AML-193 (cell line): ENCODE data around the gene RYR2.
A peak's percentile ranks its signal among the peaks of the same experiment; 100 is the strongest.

ENCODE experiments used
- DNase-seq, 2 experiments: peaks; one replicate each; lab custom pipeline; 2025; lab: John Stamatoyannopoulos, UW

RYR2 gene

DNA sequence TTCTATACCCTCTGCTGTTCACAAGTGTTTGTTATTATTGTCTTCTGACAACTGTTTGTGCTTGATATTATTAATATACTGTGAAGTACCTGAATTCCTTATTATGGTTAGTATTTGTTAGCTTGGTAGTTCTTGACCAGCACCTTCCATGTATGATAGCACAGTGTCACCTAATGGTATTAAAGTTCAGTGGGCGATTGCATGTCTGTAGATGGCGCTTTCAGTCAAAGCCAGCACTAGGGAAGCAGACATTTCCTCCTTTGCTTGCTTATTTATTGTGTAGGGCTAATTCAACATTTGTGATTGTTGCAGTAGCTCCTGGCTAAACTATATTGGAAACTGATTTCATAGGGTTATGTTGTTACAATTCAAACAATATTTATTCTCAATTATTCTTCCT lies 630.8 kb downstream of the RYR2 start:
- peak in 1 of 2 experiments; percentile 7 for DNase-seq

DNA sequence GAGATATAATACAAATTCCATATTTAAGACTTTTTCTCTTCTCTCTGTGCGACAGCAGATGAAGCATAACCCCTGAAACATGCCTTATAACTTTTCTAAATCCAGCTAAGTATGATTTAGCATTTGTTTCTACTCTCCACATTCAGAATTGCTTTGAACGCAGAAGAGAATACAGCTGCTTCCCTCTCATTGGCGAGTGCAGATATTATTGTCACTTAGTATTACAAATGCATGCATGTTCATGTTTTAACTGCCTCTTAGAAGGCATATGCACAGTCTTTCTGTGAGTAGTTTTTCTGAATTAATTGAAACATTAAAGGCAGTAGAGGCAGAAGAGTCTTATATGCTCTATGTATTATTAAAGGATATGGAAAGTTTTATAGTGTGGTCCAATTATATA lies 631.6 kb downstream of the RYR2 start:
- no peak for DNase-seq

DNA sequence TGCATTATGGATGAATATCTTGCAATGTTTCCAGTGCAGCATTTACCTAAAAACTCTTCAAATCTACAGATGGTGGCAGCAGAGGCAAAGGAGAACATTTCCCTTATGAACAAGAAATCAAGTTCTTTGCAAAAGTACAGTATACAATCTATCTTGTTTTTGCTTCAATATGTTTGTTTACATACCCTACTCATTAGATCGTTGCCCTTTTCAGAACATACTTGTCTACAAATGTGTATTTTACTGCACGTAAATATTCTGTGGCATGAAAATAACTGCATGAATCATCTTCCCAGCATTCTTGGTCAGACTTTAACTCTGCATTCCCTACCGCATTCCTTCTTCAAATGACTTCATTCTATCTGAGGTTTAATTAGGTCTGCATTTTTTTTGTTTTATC lies 636.0 kb downstream of the RYR2 start:
- DNase-seq, result no peak

DNA sequence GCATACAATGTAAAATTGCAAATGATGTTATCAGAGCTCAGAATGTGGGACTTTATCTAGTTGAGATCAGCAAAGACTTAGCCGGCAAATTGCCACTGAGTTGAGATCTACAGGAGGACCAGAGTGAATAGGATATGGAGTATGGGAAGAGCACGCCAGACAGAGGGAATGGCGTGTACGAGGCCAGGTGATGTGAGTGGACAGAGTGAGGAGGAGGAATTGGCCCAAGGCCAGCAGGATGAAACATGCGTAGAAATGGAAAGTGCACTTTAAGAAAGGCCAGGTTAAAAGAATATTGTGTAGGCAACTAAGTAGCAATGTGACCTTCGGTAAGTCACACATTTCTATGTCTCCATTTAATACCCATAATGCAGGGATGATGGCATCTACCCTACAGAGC lies 637.7 kb downstream of the RYR2 start:
- DNase-seq, result no peak

DNA sequence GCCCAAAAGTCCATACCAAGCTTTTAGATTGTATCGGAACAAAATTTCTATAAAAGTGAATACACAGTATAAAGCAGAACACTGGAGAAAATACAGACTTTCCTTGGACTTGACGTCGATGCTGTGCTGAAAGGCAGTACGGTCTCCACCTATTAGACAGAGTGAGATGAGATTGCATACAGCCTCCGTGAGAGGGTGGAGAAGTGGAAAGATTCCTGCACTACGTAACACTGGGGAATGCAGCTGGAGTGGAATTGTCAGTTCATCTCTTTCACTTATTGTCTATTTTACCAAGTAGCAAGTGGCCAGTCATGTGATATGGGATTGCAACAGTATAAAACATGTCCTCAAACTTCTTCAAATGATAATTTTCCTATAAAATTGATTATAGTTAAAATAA lies 639.2 kb downstream of the RYR2 start:
- no peak for DNase-seq

DNA sequence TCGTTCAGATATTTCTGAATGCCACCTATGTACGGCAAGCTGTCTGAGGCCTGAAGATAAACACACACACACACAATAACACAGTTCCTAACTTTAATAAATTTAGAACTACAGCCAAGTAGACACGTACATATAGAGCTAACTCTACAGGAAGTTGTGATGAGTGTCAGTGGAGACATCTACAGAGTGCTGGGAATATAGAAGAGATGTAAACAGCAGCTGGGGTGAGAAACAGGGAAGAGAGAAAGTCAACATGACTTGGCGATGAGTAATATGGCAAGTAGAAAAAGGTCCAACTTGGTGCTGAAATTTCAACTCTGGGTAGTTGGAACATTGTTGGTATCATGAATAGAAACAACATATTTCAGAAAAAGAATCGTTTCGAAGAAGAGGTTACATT lies 642.3 kb downstream of the RYR2 start:
- no peak for DNase-seq

DNA sequence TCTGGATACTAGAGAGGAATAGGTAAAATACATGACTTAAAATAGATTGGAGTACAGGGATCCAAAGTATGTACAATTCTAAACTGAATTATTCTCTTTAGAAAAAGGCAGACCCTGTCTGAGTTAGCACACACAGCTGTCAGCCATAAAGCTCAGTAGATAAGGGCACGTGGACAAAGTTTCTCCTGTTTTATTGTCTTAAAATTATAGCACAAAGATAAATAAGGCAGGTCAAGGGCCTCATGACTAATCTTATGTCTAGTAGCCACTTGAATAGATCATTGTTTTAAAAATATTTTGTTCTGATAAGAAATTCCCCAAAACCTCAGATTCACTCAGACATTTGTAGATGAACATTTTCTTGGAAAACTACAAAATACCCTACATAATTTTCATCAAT lies 643.6 kb downstream of the RYR2 start:
- no peak for DNase-seq

DNA sequence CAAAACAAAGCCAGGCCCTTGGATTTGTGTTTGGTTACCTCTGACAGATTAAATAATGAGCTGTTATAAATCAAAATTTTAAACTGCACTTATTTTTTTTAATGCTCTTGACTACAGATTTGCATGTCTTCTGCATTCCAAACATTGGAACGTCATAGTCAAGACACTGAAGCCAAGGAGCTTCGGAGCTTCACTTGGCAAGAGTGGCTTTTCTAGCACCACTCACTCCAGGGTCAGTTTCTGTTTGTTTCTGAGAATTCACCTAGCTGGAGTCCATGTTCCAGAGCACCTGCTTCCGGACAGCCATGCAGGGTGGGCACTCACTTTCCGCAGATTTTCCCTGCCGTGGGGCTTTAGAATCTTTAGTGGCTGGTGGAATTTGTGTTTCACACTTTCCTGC lies 645.8 kb downstream of the RYR2 start:
- DNase-seq, result no peak

DNA sequence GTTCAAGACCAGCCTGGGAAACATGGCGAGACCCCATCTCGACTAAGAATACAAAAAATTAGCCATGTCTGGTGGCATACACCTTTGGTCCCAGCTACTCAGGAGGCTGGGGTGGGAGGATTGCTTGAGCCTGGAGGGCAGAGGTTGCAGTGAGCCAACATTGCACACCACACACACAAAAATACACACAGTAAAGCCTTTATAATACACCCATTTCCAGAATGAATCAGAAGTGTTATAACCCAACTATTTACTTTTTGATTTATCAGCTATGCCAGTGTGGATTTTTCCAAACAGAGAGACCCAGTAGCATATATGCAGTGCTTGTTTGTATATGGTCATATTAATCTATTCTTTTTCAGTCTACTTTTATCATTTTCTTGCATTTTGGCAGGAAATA lies 648.7 kb downstream of the RYR2 start:
- DNase-seq, result no peak

DNA sequence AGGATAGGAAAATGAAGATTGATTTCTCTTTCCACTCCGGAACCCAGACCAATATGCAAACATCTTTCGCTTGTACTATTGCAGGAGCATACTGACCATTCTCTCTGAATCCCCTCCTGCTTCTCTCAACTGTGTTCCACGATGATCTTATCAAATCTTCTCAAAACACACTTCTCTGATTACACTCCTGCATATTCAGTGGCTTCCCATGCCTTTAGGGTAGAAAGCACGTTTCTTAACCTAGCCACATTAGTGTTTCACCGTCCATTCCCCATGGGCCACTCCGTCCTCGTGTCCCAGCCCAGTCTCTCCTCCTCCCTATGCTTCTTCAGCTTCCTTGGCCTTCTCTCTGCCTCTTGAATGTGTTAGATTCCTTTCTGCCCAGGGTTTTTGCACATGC lies 650.3 kb downstream of the RYR2 start:
- no peak for DNase-seq

DNA sequence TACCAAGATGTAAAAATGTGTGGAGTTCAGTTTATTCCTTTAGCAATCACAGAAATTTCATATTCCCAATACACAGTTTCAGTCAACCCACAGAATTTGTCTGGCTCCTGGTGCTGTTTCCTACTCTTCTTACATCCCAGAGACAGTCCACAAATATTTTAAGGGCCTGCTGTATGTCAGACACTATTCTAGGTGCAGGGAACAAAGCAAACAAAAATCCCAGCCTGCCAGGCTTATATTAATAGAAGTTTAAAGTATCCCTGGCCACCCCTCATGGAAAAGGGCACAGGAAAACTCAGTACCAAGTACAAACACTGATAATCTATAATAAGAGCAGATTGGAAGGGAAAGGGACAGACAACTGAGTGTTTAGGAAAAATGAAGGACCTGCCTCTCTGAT lies 653.9 kb downstream of the RYR2 start:
- DNase-seq, result no peak

DNA sequence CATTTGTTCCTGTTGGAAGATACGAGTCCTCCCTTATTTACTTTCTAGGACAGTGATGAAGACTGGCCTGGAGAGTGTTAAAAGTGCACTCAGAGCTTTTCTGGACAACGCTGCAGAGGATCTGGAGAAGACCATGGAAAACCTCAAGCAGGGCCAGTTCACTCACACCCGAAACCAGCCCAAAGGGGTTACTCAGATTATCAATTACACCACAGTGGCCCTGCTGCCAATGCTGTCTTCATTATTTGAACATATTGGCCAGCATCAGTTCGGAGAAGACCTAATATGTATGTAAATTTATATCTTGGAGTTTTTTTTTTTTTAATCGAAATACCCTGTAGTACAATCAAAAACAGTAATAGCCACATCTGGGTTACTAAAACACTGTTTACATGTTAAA lies 658.2 kb downstream of the RYR2 start:
- no peak for DNase-seq

DNA sequence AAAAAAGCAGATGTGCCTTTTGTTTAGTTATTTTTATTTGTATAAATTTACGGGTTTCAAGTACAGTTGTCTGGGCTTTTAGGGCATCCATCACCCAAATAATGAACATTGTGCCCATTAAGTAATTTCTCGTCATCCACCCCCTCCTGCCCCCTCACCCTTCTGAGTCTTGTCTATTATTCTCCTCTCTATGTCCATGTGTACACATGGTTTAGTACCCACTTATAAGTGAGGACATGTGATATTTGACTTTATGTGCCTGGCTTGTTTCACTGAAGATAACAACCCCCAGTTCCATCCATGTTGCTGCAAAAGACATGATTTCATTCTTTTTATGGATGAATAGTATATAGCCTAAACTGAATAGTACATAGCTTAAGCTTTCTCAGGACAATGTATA lies 659.5 kb downstream of the RYR2 start:
- DNase-seq, result no peak

DNA sequence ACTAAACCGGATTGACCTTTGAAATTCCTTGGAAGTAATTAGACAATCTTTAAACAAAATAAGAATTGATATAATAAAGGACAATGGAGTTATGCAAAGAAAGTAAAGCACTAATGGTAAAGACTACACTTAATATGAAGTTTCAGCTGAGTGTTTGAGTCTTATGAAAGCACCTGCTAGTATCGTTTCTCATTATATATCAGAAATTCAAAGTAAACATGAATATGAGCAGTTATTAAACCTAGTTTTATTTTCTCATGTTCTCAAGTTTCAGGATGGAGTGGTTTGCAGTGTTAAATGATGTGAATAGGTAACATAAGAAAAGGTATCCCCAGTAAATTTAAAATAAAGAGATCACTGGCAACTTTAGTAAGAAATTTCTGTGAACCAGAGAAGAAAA lies 660.2 kb downstream of the RYR2 start:
- DNase-seq, result no peak

DNA sequence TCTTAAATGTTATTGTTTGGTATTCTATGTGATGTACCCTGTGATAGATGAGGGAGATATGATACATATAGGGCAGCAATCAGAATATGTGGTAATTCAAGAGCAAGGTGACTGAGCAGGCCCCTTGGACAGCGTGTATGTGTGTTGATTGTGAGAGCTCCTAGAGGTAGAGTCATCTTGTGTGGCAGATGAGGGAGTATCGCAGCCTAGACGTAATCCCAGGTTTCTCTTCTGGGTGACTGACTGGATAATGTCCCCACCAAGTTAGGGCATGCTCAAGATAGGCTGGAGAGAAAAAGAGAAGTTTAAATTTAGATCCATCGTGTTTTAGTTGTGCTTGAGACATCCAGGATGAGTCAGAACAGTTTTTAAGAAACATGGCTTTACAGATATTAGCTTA lies 663.5 kb downstream of the RYR2 start:
- DNase-seq, result no peak

DNA sequence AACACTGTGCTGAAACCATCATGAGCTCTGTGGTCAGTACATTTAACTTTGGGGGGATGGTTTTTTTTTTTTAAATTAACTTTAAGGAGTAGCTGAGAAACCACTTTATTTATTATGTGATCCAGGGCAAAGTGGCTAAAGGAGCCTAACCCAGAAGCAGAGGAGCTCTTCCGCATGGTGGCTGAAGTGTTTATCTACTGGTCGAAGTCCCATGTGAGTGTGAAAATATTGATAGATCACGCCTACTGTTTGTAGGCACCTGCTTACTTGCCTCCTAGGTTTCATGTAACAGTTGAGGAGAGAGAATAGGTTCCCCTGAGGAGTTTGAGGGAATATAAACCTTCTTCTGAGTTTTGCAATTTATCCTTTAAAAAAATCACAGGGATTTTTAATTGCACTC lies 667.4 kb downstream of the RYR2 start:
- no peak for DNase-seq

DNA sequence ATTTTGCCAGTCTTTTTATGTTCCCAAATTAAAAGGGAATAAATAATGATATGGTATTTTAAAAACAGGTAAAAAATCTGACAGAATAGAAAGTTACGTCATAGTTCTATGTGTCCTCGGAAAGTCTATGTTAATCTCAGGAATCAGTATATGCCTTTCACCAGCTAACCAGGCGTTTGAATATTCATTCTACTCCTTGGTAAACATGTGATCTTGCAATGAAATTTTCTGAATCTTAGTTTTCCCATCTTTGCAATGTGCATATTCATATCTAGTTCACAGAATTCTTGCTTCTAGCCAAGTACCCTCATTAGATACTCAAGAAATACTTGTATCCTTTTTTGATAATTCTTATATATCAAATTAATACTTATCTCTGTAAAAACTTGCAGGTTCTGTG lies 669.3 kb downstream of the RYR2 start:
- no peak for DNase-seq

DNA sequence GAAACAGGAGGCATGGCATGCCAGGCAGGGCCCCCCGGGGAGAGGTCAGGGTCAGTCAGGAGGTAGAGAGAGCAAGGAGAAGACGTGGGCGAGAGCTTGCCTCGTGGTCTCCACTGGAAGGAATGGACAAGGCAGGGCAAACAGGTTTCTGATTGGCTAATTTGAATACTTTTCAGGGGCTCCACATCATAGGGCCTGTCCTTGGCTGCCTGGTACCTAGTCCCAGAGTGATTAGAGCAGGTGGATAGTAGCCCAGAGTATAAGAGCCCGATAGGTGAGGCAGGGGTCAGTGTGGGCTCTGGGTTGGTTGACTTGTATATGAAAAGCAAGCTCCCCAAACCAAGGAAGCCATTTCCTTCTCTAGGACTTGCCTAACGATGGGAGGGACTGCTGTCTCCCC lies 670.1 kb downstream of the RYR2 start:
- DNase-seq, result no peak

DNA sequence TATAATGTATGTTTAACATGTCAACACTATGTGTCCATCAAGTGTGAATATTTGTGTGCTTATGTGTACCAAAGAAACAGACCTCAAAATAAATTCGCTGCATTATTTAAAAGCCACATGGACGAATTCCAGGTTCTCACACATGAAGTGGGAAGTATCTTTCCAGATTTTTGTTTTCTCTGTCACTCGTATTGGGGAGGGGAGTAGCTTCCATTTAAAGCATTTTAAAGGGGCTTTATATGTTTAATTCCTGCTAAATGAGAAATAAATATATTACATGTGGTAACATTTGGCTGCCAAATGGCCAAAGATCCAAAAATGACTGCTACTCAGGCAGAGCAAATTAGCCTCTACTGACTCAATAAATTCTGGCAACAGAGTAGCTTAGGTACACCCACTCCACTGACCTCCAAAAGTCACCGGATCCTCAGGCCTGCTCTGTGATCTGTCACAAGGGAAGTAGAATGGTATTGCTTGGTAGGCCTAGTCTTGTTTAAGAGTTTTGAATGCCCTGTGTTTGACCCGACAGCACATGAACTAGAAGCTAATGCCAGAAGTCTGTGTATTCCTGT lies 670.7 kb downstream of the RYR2 start:
- no peak for DNase-seq

DNA sequence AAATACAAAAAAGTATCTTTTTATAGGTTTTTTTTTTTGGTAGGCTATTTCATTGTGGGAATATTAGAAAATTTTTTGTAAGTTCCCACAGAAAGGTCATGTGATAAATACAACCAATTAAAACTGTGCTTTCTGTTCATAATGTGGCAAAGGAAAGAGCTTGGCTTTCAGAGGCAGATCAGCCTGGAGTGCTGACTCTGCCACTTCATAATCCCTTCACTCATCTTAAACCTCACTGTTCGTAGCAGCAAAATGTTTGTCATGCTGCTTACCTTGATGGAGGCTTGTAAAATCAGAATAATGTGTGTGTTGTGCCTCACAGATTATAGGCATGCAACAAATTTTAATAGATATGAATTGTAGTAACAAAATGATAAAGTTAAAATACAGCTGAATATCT lies 671.9 kb downstream of the RYR2 start:
- DNase-seq, result no peak

DNA sequence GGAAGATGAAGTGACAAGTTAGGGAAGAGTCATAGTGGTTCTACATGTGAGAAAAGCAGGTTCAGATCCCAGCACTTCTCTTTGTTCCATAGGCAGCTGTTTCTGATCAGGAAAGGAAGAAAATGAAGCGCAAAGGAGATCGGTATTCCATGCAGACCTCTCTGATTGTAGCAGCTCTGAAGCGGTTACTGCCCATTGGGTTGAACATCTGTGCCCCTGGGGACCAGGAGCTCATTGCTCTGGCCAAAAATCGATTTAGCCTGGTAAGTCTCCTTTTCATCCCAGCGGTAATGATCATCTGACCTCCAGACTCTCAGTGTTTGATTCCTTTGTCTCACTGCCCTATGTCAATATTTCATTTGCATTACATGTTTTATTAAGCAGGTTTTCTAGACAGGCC lies 675.1 kb downstream of the RYR2 start:
- DNase-seq, result no peak

DNA sequence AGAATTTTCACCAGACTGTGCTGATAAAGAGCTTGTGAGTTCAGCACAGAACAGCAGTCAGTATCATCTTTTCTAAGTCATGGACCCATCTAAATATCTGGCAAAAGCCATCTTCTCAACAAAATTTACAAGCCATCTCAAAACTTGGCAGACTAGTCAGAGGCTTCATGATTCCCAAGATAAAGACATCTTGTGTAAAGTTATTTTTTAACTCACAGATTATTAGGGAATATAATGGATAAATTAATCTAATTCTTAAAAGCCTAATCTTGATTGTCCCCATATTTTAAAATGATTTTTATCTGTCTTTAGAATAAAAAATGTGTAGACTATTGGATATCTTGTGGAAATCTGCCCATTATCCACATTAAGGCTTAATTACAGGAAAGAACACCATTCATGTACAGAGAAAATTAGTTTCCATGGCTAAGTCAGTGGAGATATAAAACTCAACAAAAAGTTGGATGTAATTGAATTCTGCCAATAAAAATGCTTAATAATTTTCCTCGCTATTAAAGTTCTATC lies 688.9 kb downstream of the RYR2 start:
- DNase-seq, result no peak

DNA sequence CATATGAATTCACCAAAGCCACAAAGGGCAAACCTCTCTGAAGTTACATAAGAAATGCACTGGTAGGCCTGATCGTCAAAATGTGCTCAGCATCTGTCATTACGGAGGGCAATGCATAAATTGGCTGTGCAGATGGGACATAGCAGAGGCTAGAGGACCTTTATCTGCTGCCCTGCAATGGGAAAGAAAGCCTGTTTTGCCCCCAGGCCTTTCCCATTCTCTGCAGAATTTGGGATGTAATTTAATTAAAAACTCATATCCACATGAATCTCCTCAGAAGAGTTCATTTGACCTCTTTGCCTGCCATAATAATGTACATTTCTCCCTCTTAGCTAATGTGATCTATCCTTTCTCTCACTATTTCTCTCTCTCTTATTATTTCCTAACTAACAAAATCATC lies 690.7 kb downstream of the RYR2 start:
- no peak for DNase-seq

DNA sequence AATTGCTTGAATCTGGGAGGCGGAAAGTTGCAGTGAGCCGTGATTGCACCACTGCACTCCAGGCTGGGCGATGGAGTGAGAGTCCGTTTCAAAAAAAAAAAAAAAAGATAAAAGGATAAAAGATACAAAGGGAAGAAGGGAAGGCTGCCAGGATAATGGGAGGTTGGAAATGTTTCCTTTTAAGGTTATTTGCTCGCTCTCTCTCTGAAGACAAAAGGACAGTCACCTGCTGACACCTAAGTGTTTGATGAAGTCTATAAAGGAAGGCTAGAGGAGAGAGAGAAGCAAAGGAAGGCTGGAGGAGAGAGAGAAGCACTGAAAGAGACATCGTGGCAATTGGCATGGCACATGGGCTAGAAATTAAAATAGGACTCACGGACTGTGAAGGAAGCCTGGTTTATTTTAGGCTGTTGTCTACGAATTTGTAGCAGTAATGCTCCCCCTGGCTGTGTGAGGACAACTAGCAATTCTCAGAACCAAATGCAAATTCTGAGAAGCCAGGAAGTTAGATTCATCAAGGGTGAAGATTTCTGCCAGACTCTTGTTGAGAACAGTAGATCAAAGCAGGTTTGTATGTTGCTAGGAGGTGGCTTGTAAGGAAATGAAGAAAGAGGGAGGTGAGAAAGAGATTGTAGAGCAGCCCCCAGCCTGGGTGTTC lies 694.5 kb downstream of the RYR2 start:
- DNase-seq, result peak; percentile 8 to 10
